ENCODE results near the gene SWSAP1. TPM values are rescaled to one million over a fixed set of nuclear protein-coding genes. Genes with fewer than 3 reads are reported as not detected.

Gene SWSAP1
- total RNA-seq, 6 donors from 2014 or later, result 0.89 to 13.6 (median 3.7) TPM

- Histone ChIP-seq H3K4me3 (peak overlapping the region in 3 of 4 donors; percentile 50 to 61 (median 50)), H3K36me3 (peaks cover 0 to 2% (median 0%) of the 10 kb centered on the region in 4 donors), H3K27ac (peak overlapping the region in 2 of 4 donors; percentile 72 to 78), H3K4me1 (peaks cover 52 to 68% (median 59%) of the 10 kb centered on the region in 4 donors), H3K9me3 (no peaks in the 10 kb centered on the region), H3K27me3 (peaks cover 0 to 3% (median 0%) of the 10 kb centered on the region in 4 donors)
- peak; percentile 81 to 92 for DNase-seq
- peak; percentile 20 to 31 for ATAC-seq (ENCODE audit: low FRiP score in 2 of 2)
- WGBS, 2 donors, result 0 to 8% methylated on average over 4 to 37 of the region's 65 CpGs
- peak; percentile 60 to 87 (median 78) for TF ChIP-seq CTCF (IDR thresholded peaks at IDR 0.05)
- no peak for TF ChIP-seq EP300 (IDR thresholded peaks at IDR 0.05)
- no peak for TF ChIP-seq POLR2AphosphoS5 (IDR thresholded peaks at IDR 0.05)
- TF ChIP-seq POLR2A (IDR thresholded peaks at IDR 0.05), result peak in 1 of 4 donors; percentile 8
Measured at GRCh38 chr19:11382898-11383705, 8.6 kb downstream of the SWSAP1 start.

- WGBS, 2 donors, result 1% methylated on average over 9 of the region's 9 CpGs; no CpG with 5 or more reads in 1 of the 2 donors
- peak overlapping the region in 2 of 4 donors; percentile 72 to 78 for H3K27ac ChIP-seq
- H3K4me1 ChIP-seq, result peaks cover 47 to 63% (median 54%) of the 10 kb centered on the region in 4 donors
- H3K9me3 ChIP-seq, result no peaks in the 10 kb centered on the region
- no peaks in the 10 kb centered on the region for H3K36me3 ChIP-seq
- peak overlapping the region; percentile 1 to 61 (median 50) for H3K4me3 ChIP-seq
- no peak for TF ChIP-seq POLR2A (IDR thresholded peaks at IDR 0.05)
- no peak for TF ChIP-seq CTCF (IDR thresholded peaks at IDR 0.05)
- TF ChIP-seq POLR2AphosphoS5 (IDR thresholded peaks at IDR 0.05), result no peak
- no peak for TF ChIP-seq EP300 (IDR thresholded peaks at IDR 0.05)
- ATAC-seq (ENCODE audit: low FRiP score in 2 of 2) (no peak), DNase-seq (no peak)
- H3K27me3 ChIP-seq, result peaks cover 0 to 3% (median 0%) of the 10 kb centered on the region in 4 donors
Measured at GRCh38 chr19:11383706-11384048, 9.2 kb downstream of the SWSAP1 start.

- Histone ChIP-seq H3K27ac (peak overlapping the region in 1 of 4 donors; percentile 72), H3K4me3 (no peak overlapping the region), H3K9me3 (no peaks in the 10 kb centered on the region), H3K36me3 (no peaks in the 10 kb centered on the region), H3K27me3 (peaks cover 0 to 3% (median 0%) of the 10 kb centered on the region in 4 donors), H3K4me1 (peaks cover 46 to 62% (median 54%) of the 10 kb centered on the region in 4 donors)
- DNase-seq (no peak), ATAC-seq (ENCODE audit: low FRiP score in 2 of 2) (no peak)
- no peak for TF ChIP-seq EP300 (IDR thresholded peaks at IDR 0.05)
- no peak for TF ChIP-seq POLR2A (IDR thresholded peaks at IDR 0.05)
- no peak for TF ChIP-seq POLR2AphosphoS5 (IDR thresholded peaks at IDR 0.05)
- TF ChIP-seq CTCF (IDR thresholded peaks at IDR 0.05), result no peak
- 81 to 88% methylated on average over 5 of the region's 5 CpGs for WGBS, 2 donors
Measured at GRCh38 chr19:11384778-11385129, 10.3 kb downstream of the SWSAP1 start.

GRCh38 chr19:11387162-11388034 is 12.9 kb downstream of the SWSAP1 start:
- WGBS, 2 donors, result 57 to 58% methylated on average over 19 of the region's 19 CpGs
- ATAC-seq (ENCODE audit: low FRiP score in 2 of 2), result peak in 1 of 2 donors; percentile 37

More at GRCh38 chr19:11387162-11388034, 12.9 kb downstream of the SWSAP1 start:
- peak in 1 of 2 donors; percentile 38 for DNase-seq
- H3K4me1 ChIP-seq, result peaks cover 26 to 40% (median 36%) of the 10 kb centered on the region in 4 donors
- H3K9me3 ChIP-seq, result peaks cover 0 to 7% (median 3%) of the 10 kb centered on the region in 4 donors
- H3K36me3 ChIP-seq, result no peaks in the 10 kb centered on the region
- TF ChIP-seq POLR2A (IDR thresholded peaks at IDR 0.05), result no peak
- TF ChIP-seq POLR2AphosphoS5 (IDR thresholded peaks at IDR 0.05), result no peak
- TF ChIP-seq EP300 (IDR thresholded peaks at IDR 0.05), result no peak
- TF ChIP-seq CTCF (IDR thresholded peaks at IDR 0.05), result no peak
- peak overlapping the region; percentile 6 to 58 (median 47) for H3K27ac ChIP-seq
- H3K4me3 ChIP-seq, result no peak overlapping the region
- peaks cover 0 to 3% (median 0%) of the 10 kb centered on the region in 4 donors for H3K27me3 ChIP-seq

All from upper lobe of left lung (tissue), 6 donors.